Measurements from ENCODE around the gene TMEM201. TPM values are rescaled to one million over a fixed set of nuclear protein-coding genes. Genes with fewer than 3 reads are reported as not detected.

The TMEM201 gene
- total and polyA plus RNA-seq, 2 donors (not counting 3 experiments of a cell fraction or from before 2014, with no cell fraction given): 8.3 to 24.8 TPM

GRCh38 chr1:9621032-9621431, 32.3 kb downstream of the TMEM201 start:
- CTCF ChIA-PET: no interaction called here
- Histone ChIP-seq H3K27me3 (ENCODE audit: control insufficient read depth in 2 of 2, insufficient read depth in 2 of 2, low read length in 2 of 2) (no peaks in the 10 kb centered on the region), H3K4me3 (replicated peaks in 1 of 3; ENCODE audit: insufficient read depth in 1 of 3, low read depth in 1 of 3, low read length in 3 of 3) (no peak overlapping the region), H3K4me1 (ENCODE audit: control insufficient read depth, extremely low read depth, insufficient read depth, low read length) (no peaks in the 10 kb centered on the region), H3K9ac (replicated peaks; ENCODE audit: extremely low read depth, insufficient read depth, low read length) (no peak overlapping the region), H3K79me2 (ENCODE audit: control insufficient read depth, insufficient read depth, low read length) (no peaks in the 10 kb centered on the region), H3K9me3 (replicated peaks; ENCODE audit: control insufficient read depth, insufficient read depth, low read length) (no peaks in the 10 kb centered on the region), H2AFZ (ENCODE audit: low read depth, low read length) (no peak overlapping the region), H3K36me3 (ENCODE audit: control insufficient read depth in 2 of 2, extremely low read depth in 1 of 2, insufficient read depth in 2 of 2, low read length in 2 of 2) (no peaks in the 10 kb centered on the region), H3K4me2 (ENCODE audit: insufficient read depth, low read length) (no peak overlapping the region), H3K9me1 (replicated peaks; ENCODE audit: control insufficient read depth, extremely low read depth, insufficient read depth, low read length) (no peaks in the 10 kb centered on the region), H4K20me1 (replicated peaks; ENCODE audit: control insufficient read depth, extremely low read depth, insufficient read depth, low read length) (no peaks in the 10 kb centered on the region), H3K27ac (ENCODE audit: insufficient read depth, low read depth, low read length) (no peak overlapping the region)
- no peak for TF ChIP-seq GATA2 (IDR thresholded peaks at IDR 0.05; ENCODE audit: insufficient read depth, insufficient read length, low read depth, low read length)
- no peak for TF ChIP-seq MYC (IDR thresholded peaks at IDR 0.05; ENCODE audit: low read depth, low read length)
- no peak for TF ChIP-seq POLR2AphosphoS5 (IDR thresholded peaks at IDR 0.05; ENCODE audit: insufficient read depth, low read depth, low read length)
- TF ChIP-seq MAX (IDR thresholded peaks at IDR 0.05; ENCODE audit: insufficient read depth, insufficient read length): no peak
- TF ChIP-seq POLR2A (IDR thresholded peaks at IDR 0.05; ENCODE audit: low read depth, low read length): no peak
- no peak for TF ChIP-seq FOS (IDR thresholded peaks at IDR 0.05; ENCODE audit: borderline replicate concordance, insufficient read depth, low read length)
- no peak for TF ChIP-seq CTCF (IDR thresholded peaks at IDR 0.05; ENCODE audit: extremely low read depth in 1 of 2, insufficient read depth in 1 of 2, low read depth in 1 of 2, low read length in 2 of 2)
- no peak for FAIRE-seq
- POLR2A ChIA-PET: no interaction called here
- dilution Hi-C loops (cut with MboI; ENCODE audit: extremely low pct_ligation_motif_present, low sequenced_read_pairs) (no loop called here), intact Hi-C loops (cut with micrococcal nuclease) (loop anchor here (10.0 kb wide), 1 partner anchor 804 kb away; no protein-coding TSS in a partner anchor)
- no TSS peak for BruUV-seq (replicated peaks)
- DNase-seq (ENCODE audit: low read depth, low spot score): no peak
